A673 (cell line): ENCODE results near the gene CD276. TPM values are rescaled to one million over a fixed set of nuclear protein-coding genes. Genes with fewer than 3 reads are reported as not detected.
"Not testable (repeated sequence)": the region's sequence is repeated elsewhere in the genome, so short reads cannot be mapped to it uniquely, and the experiment has no call there.

ENCODE experiments used
- Bru-seq: library from RNA; stranded (reverse); fragments of 400-500 nt; gene quantifications from one replicate; lab custom pipeline; 2021; lab: Mats Ljungman, UMichigan
- BruChase-seq, 2 experiments: library from RNA; stranded (reverse); fragments of 400-500 nt; gene quantifications; one replicate each; lab custom pipeline; 2021; lab: Mats Ljungman, UMichigan
- BruUV-seq: library from RNA; stranded (reverse); fragments of 400-500 nt; replicated peaks from 2 replicates; lab custom pipeline; 2021; lab: Mats Ljungman, UMichigan
- CTCF ChIA-PET: fragments of 300-600 bp; sonication (Branson Sonifier 250); formaldehyde crosslinking; loops from one replicate; lab custom pipeline; 2022; ENCODE audit warnings: antibody characterized with exemption; lab: Charles Lee
- POLR2A ChIA-PET: fragments of 300-600 bp; sonication (Branson Sonifier 250); formaldehyde crosslinking; loops from one replicate; lab custom pipeline; 2022; ENCODE audit warnings: antibody characterized with exemption; ENCODE audit not compliant: low non-redundant PET; lab: Charles Lee
- DNase-seq: peaks from one replicate; pipeline ENCODE4 v3.0.0-alpha.2; 2015; ENCODE audit warnings: low spot score
- H3K27ac ChIP-seq: fragments of 200-600 bp; sonication (generic); 2 replicates; pipeline ENCODE4 v1.5.1; 2016; ENCODE audit warnings: mixed run types, low read depth, mild to moderate bottlenecking, mixed read lengths, antibody characterized with exemption, low read length; ENCODE audit not compliant: poor library complexity, severe bottlenecking
- H3K27me3 ChIP-seq: fragments of 200-600 bp; sonication (generic); replicated peaks from 2 replicates; pipeline ENCODE4 v1.6.1; 2017; ENCODE audit warnings: mixed run types, low read depth, mild to moderate bottlenecking, mixed read lengths, antibody characterized with exemption, low read length; ENCODE audit not compliant: insufficient read depth, poor library complexity
- H3K36me3 ChIP-seq: fragments of 200-600 bp; sonication (generic); 2 replicates; pipeline ENCODE4 v1.6.1; 2016; ENCODE audit warnings: mixed run types, mild to moderate bottlenecking, mixed read lengths, antibody characterized with exemption, low read length; ENCODE audit not compliant: insufficient read depth, poor library complexity, severe bottlenecking
- H3K4me1 ChIP-seq: fragments of 200-600 bp; sonication (generic); 2 replicates; pipeline ENCODE4 v1.6.1; 2017; ENCODE audit warnings: mixed run types, mild to moderate bottlenecking, mixed read lengths, antibody characterized with exemption, low read length; ENCODE audit not compliant: insufficient read depth, poor library complexity, severe bottlenecking
- H3K4me3 ChIP-seq: fragments of 200-600 bp; sonication (generic); 2 replicates; pipeline ENCODE4 v1.5.1; 2016; ENCODE audit warnings: low read depth, mixed run types, mild to moderate bottlenecking, mixed read lengths, low read length; ENCODE audit not compliant: poor library complexity, severe bottlenecking
- H3K9me3 ChIP-seq: fragments of 200-600 bp; sonication (generic); 2 replicates; pipeline ENCODE4 v1.6.1; 2016; ENCODE audit warnings: mixed run types, low read depth, mild to moderate bottlenecking, mixed read lengths, antibody characterized with exemption, low read length; ENCODE audit not compliant: poor library complexity, severe bottlenecking
- CTCF ChIP-seq: fragments of 300-800, 200-600 bp; sonication (generic); conservative IDR thresholded peaks from 2 replicates; pipeline ENCODE4 v1.5.1; 2017; ENCODE audit warnings: low read depth, mild to moderate bottlenecking, antibody characterized with exemption, low read length, moderate library complexity, mixed read lengths
- EZH2 ChIP-seq: fragments of 200-600 bp; sonication (generic); IDR thresholded peaks from 2 replicates; pipeline ENCODE4 v1.6.1; 2017; ENCODE audit warnings: borderline replicate concordance, low read depth, mild to moderate bottlenecking, mixed read lengths, antibody characterized with exemption, low read length; ENCODE audit not compliant: poor library complexity, severe bottlenecking
- intact Hi-C: fragments of 100-400 bp; cut with micrococcal nuclease; formaldehyde crosslinking; loops from one replicate; pipeline ENCODE4 v1.10.0; 2022; ENCODE audit not compliant: unreplicated experiment
- long read RNA-seq: library from polyadenylated mRNA; stranded (forward); transcript quantifications from one replicate; pipeline ENCODE4 v2.0.0, GENCODE V29; 2022
- total RNA-seq: library from RNA; stranded (reverse); gene quantifications from 2 replicates; pipeline ENCODE4 v1.2.3, GENCODE V29; 2021

The CD276 gene
- total RNA-seq (71.4 and 74.6 TPM in 2 replicates), Bru-seq, nascent RNA (percentile 66 among the genes with signal in this experiment), BruChase-seq, experiment 1, labeled RNA remaining after a 2-hour chase (percentile 72 among the genes with signal in this experiment), BruChase-seq, experiment 2, labeled RNA remaining after a 6-hour chase (percentile 81 among the genes with signal in this experiment)
- long read RNA-seq, transcript CD276-202 (10 exons, 3,469 nt) = major isoform, 81 of 126 reads
- long read RNA-seq, partial matches to known transcripts = 19 of 126 reads
- long read RNA-seq, other reads (novel, unspliced or antisense) = 22 of 126 reads

GRCh38 chr15:73683777-73684580 lies at the start of gene CD276:
CD276 (plus strand) TSS chr15:73684383; CDS start chr15:73699640, 15,257 bp downstream.
- Histone ChIP-seq H3K9me3 (no peaks in the 10 kb centered on the region), H3K36me3 (no peaks in the 10 kb centered on the region), H3K27ac (peak within 1 kb of the TSS; percentile 90), H3K4me3 (peak within 1 kb of the TSS; percentile 97), H3K4me1 (peaks cover 23% of the 10 kb centered on the region), H3K27me3 (no peaks in the 10 kb centered on the region)
- intact Hi-C loops = no loop called here
- CTCF ChIA-PET = interaction anchor here (0.8 to 1.1 kb wide), 3 partner anchors 13 to 21 kb away, joined by 3 to 7 read pairs (median 5); no protein-coding TSS in a partner anchor
- TF ChIP-seq EZH2 (no peak), CTCF (no peak)
- no TSS peak for BruUV-seq
- POLR2A ChIA-PET = no interaction called here
- peak; percentile 60 for DNase-seq

- peaks cover 6% of the 10 kb centered on the region for H3K4me1 ChIP-seq
- H3K4me3 ChIP-seq = no peak overlapping the region
- POLR2A ChIA-PET = no interaction called here
- no peak for DNase-seq
- no peaks in the 10 kb centered on the region for H3K27me3 ChIP-seq
- BruUV-seq = no TSS peak
- CTCF ChIA-PET = interaction anchor here (4.1 kb wide), 1 partner anchor 78 kb away, joined by 55 read pairs; no protein-coding TSS in a partner anchor
- H3K9me3 ChIP-seq = no peaks in the 10 kb centered on the region
- no peak overlapping the region for H3K27ac ChIP-seq
- TF ChIP-seq EZH2 (no peak), CTCF (no peak)
- intact Hi-C loops = no loop called here
- no peaks in the 10 kb centered on the region for H3K36me3 ChIP-seq
Measured at GRCh38 chr15:73637527-73637926, 46.7 kb upstream of the CD276 start.

- POLR2A ChIA-PET, BruUV-seq, H3K27ac ChIP-seq, DNase-seq, intact Hi-C loops, H3K4me1 ChIP-seq, H3K27me3 ChIP-seq, H3K9me3 ChIP-seq, CTCF ChIA-PET, H3K4me3 ChIP-seq, H3K36me3 ChIP-seq: not testable (repeated sequence)
Measured at GRCh38 chr15:73639464-73639863, 44.7 kb upstream of the CD276 start.
